Activated naive CD4-positive, alpha-beta T cell treated with anti-CD3 and anti-CD28 coated beads, Interleukin-2, amount 50 U/mL, for 16 hours (primary cell): ENCODE data around the gene HOATZ.

ENCODE experiments used
- DNase-seq: peaks from one replicate; pipeline ENCODE4 v3.0.0-alpha.2; 2020

Gene HOATZ

DNA sequence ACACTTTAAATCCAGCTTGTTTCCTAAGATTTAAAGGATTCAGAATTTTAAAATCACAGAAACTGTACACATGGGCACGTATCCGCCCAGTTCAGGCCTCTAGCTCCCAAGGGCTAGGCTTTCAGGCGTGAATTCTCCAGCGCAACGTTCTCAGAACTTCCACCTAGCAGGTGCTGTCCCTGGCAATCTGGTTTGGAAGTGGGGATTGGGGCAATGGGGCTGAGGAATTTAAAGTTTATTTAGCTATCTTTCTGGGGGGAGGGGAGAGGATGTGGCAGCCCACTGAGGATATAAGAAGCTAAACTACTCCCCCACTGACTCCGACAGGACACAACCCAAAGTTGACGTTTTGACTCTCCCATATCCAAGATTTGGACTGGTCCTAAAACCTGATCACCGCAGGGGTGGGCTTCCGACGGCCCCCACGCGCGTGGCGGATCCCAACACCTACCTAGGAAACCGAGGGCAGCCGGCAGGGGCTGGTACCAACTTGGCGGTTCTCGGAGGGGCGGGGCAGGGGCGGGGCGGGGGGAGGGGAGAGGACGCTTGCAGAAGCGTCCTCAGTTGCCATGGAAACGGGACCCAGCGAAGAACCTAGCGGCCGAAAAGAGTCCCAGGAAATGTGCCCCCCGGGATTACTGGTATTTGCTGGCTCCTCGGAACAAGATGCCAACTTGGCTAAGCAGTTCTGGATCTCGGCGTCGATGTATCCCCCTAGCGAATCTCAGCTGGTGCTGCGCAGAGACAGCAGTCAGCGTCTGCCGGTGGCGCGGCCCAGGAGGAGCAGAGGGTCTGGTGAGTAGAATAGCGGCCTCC lies at the start of gene HOATZ:
HOATZ (plus strand) TSS at position 563 of the 816 bp plus-strand sequence; CDS start at position 570, 7 bp downstream.
- peak; percentile 12 for DNase-seq

DNA sequence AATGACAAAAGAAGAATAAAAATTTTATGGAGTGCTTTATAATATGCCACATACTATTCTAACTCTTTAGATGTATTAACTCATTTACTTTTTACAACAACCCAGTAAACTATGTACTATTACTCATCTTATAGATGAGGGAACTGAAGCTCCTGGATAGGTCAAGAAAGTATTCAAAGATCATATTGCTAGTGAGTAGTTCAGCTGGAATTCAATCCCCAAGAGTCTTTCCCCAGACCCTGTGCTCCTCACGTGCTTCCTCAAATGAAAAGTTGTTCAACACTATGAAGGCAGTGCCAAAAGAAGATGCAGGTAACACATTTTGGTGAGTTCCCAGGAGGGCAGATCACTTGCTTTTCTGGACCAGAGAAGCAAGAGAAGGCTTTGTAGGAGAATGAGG lies 49.2 kb upstream of the HOATZ start:
- DNase-seq: no peak

DNA sequence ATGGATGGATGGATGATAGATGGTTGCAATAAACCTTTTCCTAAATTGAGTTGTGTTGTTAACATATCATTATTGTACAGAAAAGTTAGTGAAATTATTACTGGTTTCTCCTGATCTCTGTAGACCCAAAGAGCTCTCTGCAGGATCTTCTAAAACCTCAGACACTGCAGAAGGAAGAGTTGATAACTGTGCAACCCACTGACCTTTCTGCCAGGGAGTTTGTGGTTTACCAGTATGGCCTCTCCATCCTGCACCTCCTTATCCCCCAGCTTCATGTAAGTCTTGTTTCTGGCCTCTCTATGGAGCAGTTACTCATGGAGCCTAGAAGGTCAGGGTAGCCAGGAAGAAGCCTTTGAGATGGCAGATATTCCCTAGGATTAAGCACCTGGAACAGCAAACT lies 48.0 kb upstream of the HOATZ start:
- no peak for DNase-seq

DNA sequence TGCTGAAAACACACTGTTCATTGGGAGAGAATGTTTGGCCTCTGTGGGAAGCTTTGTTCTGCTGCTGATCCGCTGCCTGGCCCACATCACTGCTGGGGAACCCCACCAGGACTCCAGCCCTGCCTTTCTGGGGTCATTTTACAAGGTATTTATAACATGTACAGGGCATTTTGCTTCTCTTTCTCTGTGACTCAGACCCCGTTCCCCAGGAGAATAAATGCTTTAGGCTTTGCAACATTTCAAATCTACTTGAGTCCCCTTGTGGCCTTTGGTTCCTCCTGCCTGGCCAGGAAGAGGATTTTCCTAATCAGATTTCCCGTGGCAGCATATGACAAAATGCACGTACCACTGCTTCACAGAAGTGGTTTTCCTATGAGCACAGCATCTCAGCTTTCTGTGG lies 45.4 kb upstream of the HOATZ start:
- no peak for DNase-seq

DNA sequence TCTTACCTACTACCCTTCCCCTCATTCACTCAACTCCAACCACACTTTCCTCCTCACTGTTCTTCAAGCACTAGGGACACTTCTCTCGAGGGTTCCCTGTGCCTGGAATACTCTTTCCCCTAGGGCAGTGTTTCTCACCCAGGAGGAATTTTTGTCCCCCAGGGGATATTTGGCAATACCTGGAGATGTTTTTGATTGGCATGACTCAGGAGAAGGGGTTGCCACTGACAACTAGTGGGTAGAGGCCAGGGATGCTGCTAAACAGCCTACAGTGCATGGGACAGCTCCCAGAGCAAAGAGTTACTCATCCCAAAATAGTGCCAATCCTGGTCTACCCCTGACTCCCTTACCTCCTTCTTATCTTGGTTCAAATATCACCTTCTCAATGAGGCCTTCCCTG lies 42.4 kb upstream of the HOATZ start:
- no peak for DNase-seq

DNA sequence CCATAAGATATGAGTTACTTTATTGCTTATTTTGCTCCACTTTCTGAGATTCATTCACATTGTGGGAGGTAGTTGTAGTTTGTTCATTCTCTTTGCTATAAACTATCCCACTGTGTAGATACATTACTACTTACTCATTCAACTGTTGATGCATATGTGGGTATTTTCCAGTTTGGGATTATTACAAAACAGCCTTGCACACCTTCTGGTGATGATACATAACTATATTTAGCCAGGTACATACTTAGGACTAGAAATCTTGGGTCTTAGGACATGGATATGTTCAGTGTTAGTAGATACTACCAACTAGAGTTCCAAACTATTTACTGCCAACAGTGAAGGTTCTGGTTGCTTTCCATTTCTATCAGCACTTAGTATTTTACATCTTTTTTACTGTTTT lies 40.1 kb upstream of the HOATZ start:
- no peak for DNase-seq

DNA sequence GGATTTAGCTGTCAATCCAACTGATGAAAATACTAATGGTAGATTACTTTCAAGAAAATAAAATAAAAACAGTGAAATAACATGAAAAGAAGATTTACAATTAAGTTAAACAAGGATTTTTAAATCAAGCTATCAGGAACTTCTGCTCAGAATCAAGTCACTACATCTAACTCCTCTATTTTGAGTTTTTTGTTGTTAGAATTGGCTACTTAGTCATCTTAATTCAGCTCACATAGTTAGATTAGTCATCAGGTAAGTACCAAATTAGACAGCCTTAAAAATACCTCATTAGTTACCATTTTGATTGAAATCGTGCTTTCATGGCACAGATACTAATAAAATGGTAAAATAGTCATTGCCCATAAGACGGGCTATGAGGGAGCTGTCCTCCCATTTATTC lies 38.2 kb upstream of the HOATZ start:
- DNase-seq: no peak

DNA sequence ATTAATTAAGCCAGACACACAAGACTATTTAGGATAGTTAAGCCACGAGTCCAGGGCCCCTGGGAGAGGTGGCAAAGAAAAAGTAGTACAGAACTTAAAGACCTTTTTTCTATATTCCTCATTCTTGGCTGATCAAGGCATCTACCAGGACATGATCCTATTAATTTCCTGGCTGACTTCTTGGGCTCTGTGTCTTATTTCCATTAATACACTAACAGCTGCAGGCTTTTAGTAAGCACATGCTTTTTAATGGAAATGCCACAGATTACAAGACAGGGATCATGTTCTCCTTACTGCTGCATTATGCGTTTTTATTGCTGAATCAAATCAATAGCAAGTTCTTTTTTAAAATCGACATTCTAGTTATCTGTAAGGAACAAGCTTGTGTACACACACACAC lies 37.6 kb upstream of the HOATZ start:
- DNase-seq: no peak

DNA sequence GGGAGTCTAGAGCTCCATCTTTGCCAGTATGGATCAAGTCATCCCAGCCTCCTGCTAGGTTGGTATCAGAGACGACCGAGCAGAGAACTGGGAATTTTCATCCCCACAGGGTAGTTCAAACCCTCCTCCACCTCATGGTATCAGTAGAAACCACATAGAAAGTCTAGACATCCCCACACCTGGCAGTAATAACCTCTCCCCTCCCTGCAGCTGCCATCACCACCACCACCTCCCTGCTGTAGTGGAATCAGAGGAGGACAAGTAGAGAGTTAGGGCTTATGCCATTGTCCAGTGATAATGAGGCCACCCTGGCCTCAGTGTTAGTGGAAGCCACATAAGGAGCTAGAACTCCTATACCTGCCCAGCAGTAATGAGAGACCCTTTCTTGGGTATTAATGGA lies 36.7 kb upstream of the HOATZ start:
- no peak for DNase-seq

DNA sequence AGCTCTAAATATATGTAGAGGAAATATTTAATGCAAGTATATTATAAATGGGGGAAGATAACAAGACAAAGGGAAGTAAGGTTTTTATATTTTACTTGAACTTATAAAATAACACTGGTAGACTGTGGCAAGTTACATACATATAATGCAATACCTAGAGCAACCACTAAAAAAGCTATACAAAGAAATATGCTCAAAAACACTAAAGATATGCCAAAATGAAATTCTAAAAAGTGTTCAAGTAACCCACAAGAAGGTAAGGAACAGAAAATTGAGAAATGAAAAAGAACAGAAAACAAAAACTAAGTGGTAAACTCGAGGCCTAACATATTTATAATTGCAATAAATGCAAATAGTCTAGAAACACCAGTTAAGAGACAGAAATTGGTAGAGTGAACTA lies 34.9 kb upstream of the HOATZ start:
- DNase-seq: no peak

DNA sequence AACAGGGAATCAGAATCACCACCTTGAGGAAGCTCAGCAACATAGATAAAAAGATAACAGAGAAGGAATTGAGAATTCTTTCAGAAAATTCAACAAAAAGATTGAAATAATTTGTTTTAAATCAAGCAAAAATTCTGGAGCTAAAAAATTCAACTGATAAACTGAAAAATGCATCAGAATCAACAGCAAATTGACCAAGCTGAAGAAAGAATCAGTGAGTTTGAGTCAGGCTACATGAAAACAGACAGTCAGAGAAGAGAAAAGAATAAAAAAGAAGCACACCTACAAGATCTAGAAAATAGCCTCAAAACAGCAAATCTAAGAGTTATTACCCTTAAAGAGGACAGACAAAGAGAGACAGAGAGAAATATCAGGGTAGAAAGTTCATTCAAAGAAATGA lies 31.1 kb upstream of the HOATZ start:
- no peak for DNase-seq

DNA sequence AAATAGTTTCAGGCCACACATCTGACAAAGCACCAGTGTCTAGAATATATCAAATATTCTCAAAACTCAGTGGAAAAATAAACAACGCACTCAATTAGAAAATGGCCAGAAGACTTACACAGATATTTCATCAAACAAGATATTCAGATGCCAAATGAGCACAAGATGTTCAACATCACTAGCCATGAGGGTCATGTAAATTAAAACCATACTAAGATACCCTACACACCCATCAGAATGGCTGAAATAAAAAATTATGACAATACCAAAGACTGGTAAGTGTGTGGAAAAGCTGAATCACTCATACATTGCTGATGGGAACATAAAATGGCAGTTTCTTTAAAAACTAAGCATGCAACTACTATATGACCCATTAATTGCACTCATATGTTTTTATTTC lies 24.1 kb upstream of the HOATZ start:
- DNase-seq: no peak

DNA sequence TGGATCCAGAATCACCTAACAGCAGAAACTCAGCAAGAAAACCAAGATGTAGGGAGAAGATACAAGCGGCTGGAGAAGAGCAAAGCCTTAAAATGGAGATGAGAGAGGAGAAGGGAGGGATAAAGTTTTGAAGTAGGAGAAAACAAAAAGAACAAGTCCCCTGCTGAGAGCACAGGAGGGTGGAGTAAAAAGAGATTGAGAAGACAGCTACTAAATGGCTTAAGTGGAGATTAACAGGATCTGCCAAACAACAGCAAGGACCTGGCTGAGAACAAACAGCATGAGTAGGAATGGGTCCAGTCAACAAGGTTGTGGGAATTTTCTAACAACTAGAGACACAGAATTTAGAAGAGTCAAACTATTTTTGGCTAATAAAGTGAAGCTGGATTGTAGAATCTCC lies 20.5 kb upstream of the HOATZ start:
- DNase-seq: no peak

DNA sequence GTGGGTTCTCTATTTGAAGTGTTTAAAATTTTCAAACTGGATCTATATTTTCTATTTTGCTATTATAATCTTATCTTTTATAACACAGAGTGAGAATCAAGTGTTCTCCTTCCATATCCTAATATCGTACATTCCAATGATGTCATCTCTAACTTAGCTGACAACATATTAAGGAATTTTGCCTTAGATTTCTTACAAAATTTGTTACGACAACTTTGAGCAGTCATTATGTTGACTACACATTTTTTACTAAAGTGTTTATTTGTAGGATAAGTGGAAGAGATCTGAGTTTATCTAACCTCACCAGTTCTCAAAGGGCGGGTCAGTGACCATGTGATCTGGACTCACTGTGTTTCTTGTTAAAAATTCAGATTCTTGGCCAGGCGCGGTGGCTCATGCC lies 15.1 kb upstream of the HOATZ start:
- DNase-seq: no peak

DNA sequence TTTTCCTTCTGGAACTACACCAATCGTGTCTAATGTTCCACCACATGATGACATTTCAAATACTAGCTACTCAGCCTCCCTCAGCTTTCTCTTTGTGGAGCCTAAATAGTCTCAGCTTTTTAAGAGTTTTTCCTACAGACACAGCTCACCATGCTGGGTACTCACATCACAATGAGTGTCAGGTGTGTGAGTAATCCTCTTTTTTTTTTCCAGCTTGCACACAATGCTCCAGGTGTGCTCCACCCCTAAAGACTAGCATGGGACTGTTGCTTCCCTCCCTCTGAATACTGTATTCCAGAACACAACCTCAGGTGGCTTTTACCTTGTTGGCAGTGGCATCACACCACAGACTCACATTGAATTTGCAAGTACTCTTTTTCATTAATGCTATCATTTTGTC lies 14.1 kb upstream of the HOATZ start:
- no peak for DNase-seq

DNA sequence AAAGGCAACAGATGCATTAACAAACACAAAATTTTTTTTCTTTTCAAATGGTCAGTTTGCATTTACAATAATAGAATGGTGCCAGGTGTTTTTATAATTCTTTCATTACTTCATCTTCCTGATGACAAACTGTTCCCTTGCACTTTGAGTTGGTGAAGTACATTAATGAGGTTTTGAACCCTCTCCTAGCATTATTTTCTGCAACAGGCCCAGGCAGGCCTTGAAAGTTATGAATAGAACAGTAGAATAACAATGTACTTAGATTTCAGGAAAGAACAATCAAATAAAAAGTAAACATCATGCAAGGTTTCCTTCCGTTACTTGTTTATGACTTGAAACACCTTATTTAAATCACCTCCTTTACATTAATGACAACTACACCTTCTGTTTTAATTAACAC lies 12.0 kb upstream of the HOATZ start:
- no peak for DNase-seq

DNA sequence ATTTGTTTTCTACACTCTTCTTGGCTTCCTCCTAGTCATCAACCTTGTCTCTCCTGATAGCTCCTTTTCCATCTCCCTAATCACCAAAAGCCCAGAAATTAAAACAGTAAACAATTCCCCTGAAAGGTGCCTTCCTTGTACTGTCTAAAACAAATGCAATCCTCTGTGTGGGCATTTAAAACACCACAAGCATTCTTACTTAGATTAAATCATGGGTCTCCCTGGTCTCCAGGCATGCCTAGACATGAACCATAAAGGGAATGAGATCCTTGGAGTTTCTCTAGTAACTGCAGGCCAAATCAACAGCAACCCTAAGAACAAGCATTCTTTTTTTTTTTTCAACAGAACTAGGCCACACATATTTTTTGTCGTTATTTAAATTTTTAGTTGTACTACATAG lies 4.3 kb upstream of the HOATZ start:
- DNase-seq: no peak

DNA sequence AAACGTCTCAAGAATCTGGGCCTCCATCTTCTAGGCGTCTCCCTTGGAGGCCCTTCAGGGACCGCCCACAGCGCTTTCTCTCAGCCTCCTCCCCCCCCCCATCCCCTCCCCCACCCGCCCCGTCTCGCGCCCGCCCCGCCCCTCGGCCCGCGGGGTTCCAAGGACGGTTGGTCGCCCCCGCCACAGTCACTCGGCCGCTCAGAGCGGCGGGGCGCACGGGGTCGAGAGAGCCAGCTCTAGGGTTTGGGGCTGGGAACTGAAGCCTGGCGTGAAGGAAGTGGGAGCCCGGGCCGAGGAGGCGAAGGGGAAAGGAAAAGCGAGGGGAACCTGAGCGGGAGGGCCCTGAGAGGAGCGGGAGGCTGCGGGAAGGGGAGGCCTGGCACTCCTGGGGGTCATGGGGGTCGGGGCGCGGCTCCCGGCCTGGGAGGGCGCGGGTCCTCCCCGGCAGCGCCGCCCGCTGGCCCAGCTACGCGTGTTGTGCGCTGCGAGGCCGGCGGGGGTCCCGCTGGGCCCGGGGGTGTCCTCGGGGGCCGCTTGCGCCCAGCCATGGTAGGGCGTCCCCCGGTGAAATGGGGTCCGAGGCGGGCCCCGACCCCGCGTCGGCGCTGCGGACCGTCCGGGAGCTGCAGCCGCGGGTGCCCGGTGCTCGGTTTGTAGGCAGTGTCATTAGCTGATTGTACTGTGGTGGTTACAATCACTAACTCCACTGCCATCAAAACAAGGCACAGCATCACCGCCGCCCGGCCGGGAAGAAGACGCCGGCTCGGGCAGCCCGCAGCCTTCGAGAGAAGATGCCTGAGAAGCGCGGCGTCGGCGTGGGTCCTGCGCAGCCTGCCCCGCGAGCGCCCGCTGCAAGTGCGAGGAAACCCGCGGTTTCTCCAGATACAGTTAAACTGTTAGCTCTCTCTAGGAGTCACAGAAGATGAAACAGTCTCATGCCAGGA lies 2.0 kb upstream of the HOATZ start, which contains the start of gene BTG4:
BTG4 (minus strand) TSS at position 91 of the 944 bp plus-strand sequence. CDS start 13,610 bp downstream, outside the sequence.
- DNase-seq: peak; percentile 28

DNA sequence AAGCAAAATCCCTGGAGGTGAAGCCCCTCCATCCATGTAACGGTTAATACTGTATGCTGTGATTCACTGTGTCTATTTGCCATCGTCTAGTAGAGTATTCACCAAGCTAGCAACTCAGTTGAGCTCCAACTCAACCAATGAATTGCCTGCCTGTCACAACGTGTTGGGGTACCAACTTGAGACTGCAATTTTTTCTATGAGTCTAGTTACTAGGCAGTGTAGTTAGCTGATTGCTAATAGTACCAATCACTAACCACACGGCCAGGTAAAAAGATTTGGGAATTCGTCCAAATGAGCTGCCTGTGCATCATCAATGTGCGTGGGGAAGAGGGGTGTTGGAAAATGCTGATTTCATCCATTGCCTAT lies 1.4 kb upstream of the HOATZ start:
- DNase-seq: no peak

DNA sequence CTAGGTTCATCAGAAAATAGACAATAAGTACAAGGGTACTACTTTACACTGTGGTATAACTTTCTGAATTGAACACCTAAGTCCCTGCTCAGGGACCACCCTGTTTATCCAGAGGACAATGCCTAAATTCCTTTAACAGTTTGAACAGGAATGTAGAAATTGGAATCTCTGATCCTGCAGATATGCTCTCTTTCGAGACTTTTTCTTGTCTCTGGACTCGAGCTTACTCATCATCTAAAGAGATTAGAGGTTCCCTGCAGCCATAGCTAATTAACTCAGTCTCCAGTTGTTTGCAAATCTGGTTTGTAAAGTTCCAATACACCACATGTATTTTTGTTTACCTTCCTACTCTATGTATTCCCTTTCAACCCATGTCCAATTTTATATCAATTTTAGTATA lies 1.0 kb downstream of the HOATZ start:
- no peak for DNase-seq

DNA sequence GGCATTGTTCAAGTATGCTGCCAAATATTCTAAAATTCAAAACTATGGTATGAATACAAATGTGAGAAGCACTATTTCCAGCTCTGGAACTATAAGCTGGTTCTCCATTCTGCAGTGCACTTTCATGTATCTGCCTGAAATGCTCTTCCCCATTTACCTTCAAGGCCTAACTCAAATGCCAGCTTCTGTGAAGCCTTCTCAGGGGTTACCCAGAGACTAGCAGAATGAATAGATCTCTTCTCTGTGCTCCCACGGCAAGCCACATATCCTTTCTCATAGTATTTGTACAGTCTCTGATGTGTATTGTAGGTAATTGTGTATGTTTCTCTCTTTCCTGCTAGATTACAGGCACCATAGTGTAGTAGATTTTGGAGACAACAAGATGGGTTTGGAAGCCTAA lies 4.1 kb downstream of the HOATZ start:
- DNase-seq: no peak

DNA sequence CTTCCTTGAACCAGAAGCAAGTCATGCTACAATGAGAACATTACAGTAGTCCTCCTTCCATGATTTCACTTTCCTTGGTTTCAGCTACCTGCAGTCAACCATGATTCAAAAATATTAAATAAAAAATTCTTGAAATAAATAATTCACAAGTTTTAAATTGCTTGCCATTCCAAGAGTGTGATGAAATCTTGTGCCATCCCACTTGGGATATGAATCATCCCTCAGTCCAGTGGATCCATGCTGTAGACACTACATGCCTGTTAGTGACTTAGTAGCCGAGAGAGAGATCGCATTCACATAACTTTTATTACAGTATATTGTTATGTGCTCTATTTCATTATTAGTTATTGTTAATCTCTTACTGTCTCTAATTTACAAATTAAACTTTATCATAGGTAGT lies 6.0 kb downstream of the HOATZ start:
- no peak for DNase-seq

DNA sequence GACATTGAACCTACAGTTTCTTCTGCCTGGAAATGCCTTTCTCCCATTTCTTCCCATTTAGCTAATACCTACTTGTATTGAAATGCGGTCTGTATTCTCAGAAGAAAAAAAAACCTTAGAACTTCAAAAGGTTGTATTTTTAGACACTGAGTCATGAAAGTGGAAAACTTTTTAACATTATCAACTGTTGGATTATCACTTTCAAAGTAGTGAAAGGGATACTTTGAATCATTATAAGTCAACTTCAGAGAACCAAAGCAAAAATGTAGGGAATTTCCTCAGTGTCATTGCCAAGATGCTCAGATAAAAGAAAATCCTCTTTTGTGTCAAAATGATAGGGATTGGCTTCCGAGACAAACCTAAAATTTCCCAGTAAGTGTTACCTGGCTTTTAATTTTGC lies 6.6 kb downstream of the HOATZ start:
- DNase-seq: no peak

DNA sequence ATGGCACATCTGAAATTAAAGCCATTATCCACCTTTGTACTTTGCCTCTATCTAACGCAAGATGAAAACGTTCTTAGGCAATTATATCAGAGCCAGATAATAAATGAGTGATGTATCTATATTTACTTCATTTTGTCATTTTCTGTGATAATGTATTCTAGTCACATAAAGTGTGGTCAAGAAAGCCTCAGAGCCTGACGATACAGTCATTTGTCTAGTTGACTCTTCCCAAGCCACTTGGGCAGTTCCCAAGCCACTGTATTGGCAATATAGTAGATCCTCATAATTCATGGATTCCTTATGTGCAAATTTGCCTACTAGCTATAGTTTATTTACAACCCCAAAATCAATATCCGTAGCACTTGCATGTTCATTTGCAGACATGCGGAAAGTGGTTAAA lies 7.8 kb downstream of the HOATZ start:
- no peak for DNase-seq
